ENCODE measurements around the gene SLCO1A2.

SLCO1A2 gene

GRCh38 chr12:21328578-21328977, 6.1 kb downstream of the SLCO1A2 start:
- DNase-seq, result no peak

- no peak for DNase-seq
These were observed 10.2 kb downstream of the SLCO1A2 start for GRCh38 chr12:21324551-21324950.

GRCh38 chr12:21323736-21324135, 11.0 kb downstream of the SLCO1A2 start:
- DNase-seq, result no peak

- no peak for DNase-seq
These were observed 25.9 kb downstream of the SLCO1A2 start for GRCh38 chr12:21308785-21309184.

- no peak for DNase-seq
These were observed 29.1 kb downstream of the SLCO1A2 start for GRCh38 chr12:21305661-21306060.

- DNase-seq, result no peak
These were observed 34.1 kb downstream of the SLCO1A2 start for GRCh38 chr12:21300632-21301031.

GRCh38 chr12:21296751-21297406, 37.8 kb downstream of the SLCO1A2 start:
- DNase-seq, result no peak

- DNase-seq, result no peak
These were observed 38.4 kb downstream of the SLCO1A2 start for GRCh38 chr12:21296348-21296747.

GRCh38 chr12:21294176-21294575, 40.5 kb downstream of the SLCO1A2 start:
- no peak for DNase-seq

GRCh38 chr12:21292111-21292510, 42.6 kb downstream of the SLCO1A2 start:
- DNase-seq, result no peak

- no peak for DNase-seq
These were observed 45.0 kb downstream of the SLCO1A2 start for GRCh38 chr12:21289698-21290097.

GRCh38 chr12:21276826-21277225, 57.9 kb downstream of the SLCO1A2 start:
- DNase-seq, result no peak

GRCh38 chr12:21265932-21266331, 68.8 kb downstream of the SLCO1A2 start:
- DNase-seq, result no peak

GRCh38 chr12:21264232-21264631, 70.5 kb downstream of the SLCO1A2 start:
- DNase-seq, result no peak

GRCh38 chr12:21257172-21257571, 77.5 kb downstream of the SLCO1A2 start:
- DNase-seq, result no peak

GRCh38 chr12:21252070-21252469, 82.6 kb downstream of the SLCO1A2 start:
- no peak for DNase-seq

GRCh38 chr12:21248679-21249078, 86.0 kb downstream of the SLCO1A2 start:
- DNase-seq, result no peak

GRCh38 chr12:21239866-21240265, 94.9 kb downstream of the SLCO1A2 start:
- DNase-seq, result no peak

GRCh38 chr12:21234395-21234794, 100.3 kb downstream of the SLCO1A2 start:
- no peak for DNase-seq

- no peak for DNase-seq
These were observed 110.8 kb downstream of the SLCO1A2 start for GRCh38 chr12:21223930-21224329.

- DNase-seq, result no peak
These were observed 112.9 kb downstream of the SLCO1A2 start for GRCh38 chr12:21221778-21222177.

GRCh38 chr12:21221072-21221471, 113.6 kb downstream of the SLCO1A2 start:
- DNase-seq, result no peak

GRCh38 chr12:21220266-21220665, 114.5 kb downstream of the SLCO1A2 start:
- no peak for DNase-seq

GRCh38 chr12:21219206-21219605, 115.5 kb downstream of the SLCO1A2 start:
- DNase-seq, result no peak
